A549 (cell line): Measurements from ENCODE around the gene EIF2S3.

Experiments
- CEBPB ChIP-seq, 2 experiments: fragments of >200 bp in 1 of 2; sonication (Bioruptor Twin) in 1 of 2; formaldehyde crosslinking in 1 of 2; IDR thresholded peaks; 2 replicates each; pipeline ENCODE4 v1.6.1; 2012 to 2016
- CTCF ChIP-seq: fragments of >200 bp; sonication (Bioruptor Twin); formaldehyde crosslinking; IDR thresholded peaks from 3 replicates; pipeline ENCODE4 v1.5.1; 2016
- EP300 ChIP-seq, 2 experiments: fragments of >200 bp; sonication (Bioruptor Twin); formaldehyde crosslinking; IDR thresholded peaks; 2 replicates in 1 of 2; 3 replicates in 1 of 2; pipeline ENCODE4 v1.6.1; 2016 to 2017
- POLR2A ChIP-seq: IDR thresholded peaks from 2 replicates; pipeline ENCODE4 v1.6.1; 2012; ENCODE audit warnings: mild to moderate bottlenecking, low read length
- RCOR1 ChIP-seq: fragments of 150-350 bp; IDR thresholded peaks from 2 replicates; pipeline ENCODE4 v1.6.1; 2014; ENCODE audit warnings: antibody characterized with exemption, low read length, low read depth
- SMC3 ChIP-seq: fragments of >200 bp; sonication (Bioruptor Twin); formaldehyde crosslinking; IDR thresholded peaks from 3 replicates; pipeline ENCODE4 v1.6.1; 2018; ENCODE audit warnings: inconsistent platforms
- ZNF302 ChIP-seq: fragments of 250-450 bp; sonication (Bioruptor Pico); IDR thresholded peaks from 2 replicates; pipeline ENCODE4 v1.9.0; 2021; ENCODE audit warnings: inconsistent platforms, mild to moderate bottlenecking, moderate library complexity

- TF ChIP-seq CTCF (no peak), POLR2A (no peak), SMC3 (no peak), CEBPB (IDR thresholded peaks at IDR 0.05) (no peak), EP300 (IDR thresholded peaks at IDR 0.05) (no peak), ZNF302 (CRISPR knock-in tag) (no peak), RCOR1 (no peak)
These were observed 24.7 kb downstream of the EIF2S3 start for GRCh38 chrX:24079411-24079810.
